GM12878 (cell line): Measurements from ENCODE around the gene RIC1. TPM values are rescaled to one million over a fixed set of nuclear protein-coding genes. Genes with fewer than 3 reads are reported as not detected.

Source experiments
- ATAC-seq: fragments of 200-7000 bp; cut with Tn5 transposase; 3 replicates; pipeline ENCODE4 v1.9.1; 2020; ENCODE audit warnings: mild to moderate bottlenecking, moderate library complexity
- BruUV-seq: library from RNA; stranded (reverse); fragments of 400-500 nt; replicated peaks from 2 replicates; lab custom pipeline; 2021; lab: Mats Ljungman, UMichigan
- CTCF ChIA-PET: fragments of 300-600 bp; sonication (Branson Sonifier 250); formaldehyde crosslinking; extraction: SDS; loops from one replicate; lab custom pipeline; 2021; ENCODE audit warnings: inconsistent platforms; lab: Yijun Ruan, JAX
- POLR2A ChIA-PET: fragments of 350-600 bp; formaldehyde crosslinking; extraction: SDS; loops from one replicate; lab custom pipeline; 2021; ENCODE audit warnings: inconsistent platforms; lab: Charles Lee
- RAD21 ChIA-PET: fragments of 300-600 bp; sonication (Branson Sonifier 250); formaldehyde crosslinking; loops from one replicate; lab custom pipeline; 2023; ENCODE audit warnings: antibody characterized with exemption; ENCODE audit not compliant: unreplicated experiment; lab: Charles Lee
- SMC1A ChIA-PET: fragments of 300-600 bp; sonication (Branson Sonifier 250); formaldehyde crosslinking; loops from one replicate; lab custom pipeline; 2023; ENCODE audit not compliant: unreplicated experiment, uncharacterized antibody; lab: Charles Lee
- DNase-seq: peaks from one replicate; pipeline ENCODE4 v3.0.0-alpha.2; 2011; ENCODE audit warnings: low read depth, low spot score
- FAIRE-seq: peaks from 3 replicates; lab custom pipeline; 2011; peaks lifted over from hg19 to GRCh38; lab: Jason Lieb, UNC
- H2AFZ ChIP-seq: 2 replicates; pipeline ENCODE4 v1.6.0; 2011; ENCODE audit warnings: low read depth, low read length, control low read depth; ENCODE audit not compliant: control insufficient read depth
- H3K27ac ChIP-seq: 2 replicates; pipeline ENCODE4 v1.5.1; 2011; ENCODE audit warnings: control low read depth; ENCODE audit not compliant: control insufficient read depth, insufficient read depth
- H3K27me3 ChIP-seq, 2 experiments: replicated peaks in 1 of 2; 2 replicates each; pipeline versions ENCODE4 v1.6.0 to v1.6.1; 2011; ENCODE audit warnings: low read length in 1 of 2; ENCODE audit not compliant: control insufficient read depth in 2 of 2, insufficient read depth in 2 of 2
- H3K36me3 ChIP-seq, 2 experiments: 2 replicates each; pipeline ENCODE4 v1.5.1; 2011; ENCODE audit warnings: low read length in 1 of 2; ENCODE audit not compliant: control insufficient read depth in 2 of 2, insufficient read depth in 2 of 2
- H3K4me1 ChIP-seq: 2 replicates; pipeline ENCODE4 v1.6.1; 2011; ENCODE audit warnings: mild to moderate bottlenecking, low read length, moderate library complexity, mixed read lengths; ENCODE audit not compliant: control insufficient read depth, insufficient read depth
- H3K4me2 ChIP-seq: 2 replicates; pipeline ENCODE4 v1.6.0; 2011; ENCODE audit warnings: control low read depth; ENCODE audit not compliant: control insufficient read depth, insufficient read depth
- H3K4me3 ChIP-seq: fragments of 200-600 bp; sonication (generic); 2 replicates; pipeline ENCODE4 v1.5.1; 2016
- H3K79me2 ChIP-seq: 2 replicates; pipeline ENCODE4 v1.6.0; 2011; ENCODE audit warnings: low read length; ENCODE audit not compliant: control insufficient read depth, insufficient read depth
- H3K9ac ChIP-seq: 2 replicates; pipeline ENCODE4 v1.8.0; 2011; ENCODE audit warnings: low read length, control low read depth, mixed read lengths; ENCODE audit not compliant: control insufficient read depth, insufficient read depth
- H3K9me3 ChIP-seq: replicated peaks from 3 replicates; pipeline ENCODE4 v1.5.1; 2011; ENCODE audit warnings: mild to moderate bottlenecking, low read length; ENCODE audit not compliant: control insufficient read depth, insufficient read depth
- H4K20me1 ChIP-seq: 2 replicates; pipeline ENCODE4 v1.6.0; 2011; ENCODE audit not compliant: control insufficient read depth, insufficient read depth
- CEBPZ ChIP-seq: fragments of 150-350 bp; IDR thresholded peaks from 2 replicates; pipeline ENCODE4 v1.6.1; 2016; ENCODE audit warnings: low read depth, low read length
- FOXK2 ChIP-seq: fragments of 450-650 bp; IDR thresholded peaks from 2 replicates; pipeline ENCODE4 v1.6.1; 2017; ENCODE audit warnings: mild to moderate bottlenecking, moderate library complexity
- HDAC2 ChIP-seq: fragments of 200-600 bp; sonication (generic); IDR thresholded peaks from 2 replicates; pipeline ENCODE4 v1.6.1; 2017
- PRDM15 ChIP-seq: fragments of 450-650 bp; formaldehyde crosslinking; IDR thresholded peaks from 2 replicates; pipeline ENCODE4 v1.4.0; 2020; ENCODE audit warnings: mild to moderate bottlenecking, moderate library complexity
- SMARCA5 ChIP-seq: fragments of 450-650 bp; IDR thresholded peaks from 2 replicates; pipeline ENCODE4 v1.6.1; 2017; ENCODE audit warnings: mild to moderate bottlenecking
- ZBTB40 ChIP-seq: fragments of 450-650 bp; IDR thresholded peaks from 2 replicates; pipeline ENCODE4 v1.6.1; 2016; ENCODE audit warnings: mild to moderate bottlenecking, moderate library complexity, borderline replicate concordance
- WGBS: methylation state at CpG from one replicate; pipeline ENCODE4 v1.1.6; 2016; ENCODE audit warnings: low lambda C conversion rate; ENCODE audit not compliant: insufficient replicate concordance, insufficient coverage; ENCODE audit errors: missing lambda C conversion rate; 5-methylcytosine and 5-hydroxymethylcytosine counted together
- in situ Hi-C: fragments of 300-500 bp; cut with MboI; formaldehyde crosslinking; loops from 9 replicates; pipeline ENCODE4 v1.14.3; 2018; ENCODE audit warnings: mixed read lengths
- intact Hi-C: fragments of 100-400 bp; cut with micrococcal nuclease; formaldehyde crosslinking; loops from one replicate; pipeline ENCODE4 v1.14.2; 2022; ENCODE audit not compliant: unreplicated experiment
- polyA plus RNA-seq, 11 experiments: library from polyadenylated mRNA; depleted of rRNA in 4 of 11; unstranded in 6 of 11; stranded (reverse) in 5 of 11; fragments of >200 nt; fragmentation: Nextera tagmentation in 4 of 11; fragmentation: Illumina TruSeq in 1 of 11; extraction: Ambion mirVana in 4 of 11; extraction: Trizol in 1 of 11; gene quantifications; 1 replicate in 1 of 11; 2 replicates in 10 of 11; pipeline versions ENCODE4 v1.2.1 to v1.2.3, GENCODE V29; 2011 to 2016; ENCODE audit warnings: inconsistent platforms in 2 of 11, missing spikeins in 2 of 11, low read depth in 1 of 11
- total RNA-seq, 4 experiments: library from RNA; depleted of rRNA in 3 of 4; stranded (reverse); fragments of >200 nt in 3 of 4; fragmentation: Illumina TruSeq in 1 of 4; extraction: Trizol in 1 of 4; gene quantifications; 2 replicates each; pipeline versions ENCODE4 v1.2.1 to v1.2.3, GENCODE V29; 2013 to 2021

RIC1 gene
- total and polyA plus RNA-seq, 10 of the 15 experiments (the other 5 are each of a cell fraction or from before 2014, with no cell fraction given): 6.2 to 59.8 (median 33.3) TPM

DNA sequence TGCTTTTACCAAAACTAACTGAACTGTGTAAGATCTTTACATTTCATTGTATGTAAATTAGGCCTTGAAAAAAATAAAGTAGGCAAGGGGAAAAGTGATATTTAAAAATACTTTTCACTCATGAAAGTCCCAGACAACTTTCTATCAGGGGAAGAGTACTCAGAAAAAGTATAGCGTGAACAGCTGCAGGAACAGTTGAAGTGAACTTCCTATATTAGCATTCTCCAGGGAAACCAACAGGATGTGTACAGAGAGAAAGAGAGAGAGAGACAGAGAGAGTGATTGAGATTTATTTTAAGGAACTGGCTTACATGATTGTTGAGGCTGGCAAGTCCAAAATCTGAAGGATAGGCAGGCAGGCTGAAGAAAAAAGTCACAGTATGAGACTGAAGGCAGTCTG lies 162.0 kb downstream of the RIC1 start (continued):
- no peak for TF ChIP-seq PRDM15 (CRISPR knock-in tag)

GRCh38 chr9:5791870-5792269 lies 163.0 kb downstream of the RIC1 start:
- no peaks in the 10 kb centered on the region for H4K20me1 ChIP-seq
- ChIA-PET RAD21 (no interaction called here), POLR2A (no interaction called here), SMC1A (interaction anchor here (2.2 kb wide), 1 partner anchor 9 kb away, joined by 5 read pairs; no protein-coding TSS in a partner anchor), CTCF (interaction anchor here (0.6 kb wide), 1 partner anchor 1029 kb away, joined by 3 read pairs; no protein-coding TSS in a partner anchor)
- intact Hi-C loops: no loop called here
- no peak overlapping the region for H3K4me2 ChIP-seq
- FAIRE-seq (no peak), DNase-seq (no peak), ATAC-seq (no peak)
- no TSS peak for BruUV-seq
- no peaks in the 10 kb centered on the region for H3K27me3 ChIP-seq
- H3K27ac ChIP-seq: no peak overlapping the region
- H2AFZ ChIP-seq: no peak overlapping the region
- in situ Hi-C loops: no loop called here
- peaks cover 8 to 14% of the 10 kb centered on the region in 2 experiments for H3K36me3 ChIP-seq
- no peaks in the 10 kb centered on the region for H3K4me1 ChIP-seq
- 96% methylated on average over 3 of the region's 3 CpGs for WGBS
- H3K79me2 ChIP-seq: no peaks in the 10 kb centered on the region
- no peaks in the 10 kb centered on the region for H3K9me3 ChIP-seq
- no peak for TF ChIP-seq HDAC2
- no peak for TF ChIP-seq ZBTB40
- TF ChIP-seq FOXK2: no peak
- no peak for TF ChIP-seq CEBPZ
- no peak for TF ChIP-seq SMARCA5
- H3K4me3 ChIP-seq: no peak overlapping the region
- H3K9ac ChIP-seq: no peak overlapping the region
